ENCODE measurements around the gene CLIC3.

The CLIC3 gene

GRCh38 chr9:136963341-136963740 is 33.0 kb downstream of the CLIC3 start:
- Histone ChIP-seq H3K9ac (ENCODE audit: low read length) (no peak overlapping the region), H3K79me2 (ENCODE audit: insufficient read depth, low read length) (no peaks in the 10 kb centered on the region), H3K9me2 (ENCODE audit: low read depth, low read length) (no peaks in the 10 kb centered on the region), H2AFZ (ENCODE audit: low read length) (no peak overlapping the region), H3K36me3 (ENCODE audit: insufficient read depth, low read length) (no peaks in the 10 kb centered on the region), H3K4me2 (ENCODE audit: low read length) (no peak overlapping the region), H3F3A (ENCODE audit: insufficient read depth, low read length) (no peaks in the 10 kb centered on the region), H3K4me3 (ENCODE audit: low read depth, low read length, poor library complexity, severe bottlenecking) (no peak overlapping the region), H4K20me1 (ENCODE audit: insufficient read depth, low read length) (no peaks in the 10 kb centered on the region), H3K9me3 (ENCODE audit: low read length) (no peaks in the 10 kb centered on the region), H3K27ac (ENCODE audit: low read depth, low read length, poor library complexity, severe bottlenecking) (no peak overlapping the region), H3K4me1 (ENCODE audit: insufficient read depth, low read length, severe bottlenecking) (peaks cover 5% of the 10 kb centered on the region), H3K27me3 (ENCODE audit: insufficient read depth, low read length) (peaks cover 19% of the 10 kb centered on the region; the same call in 1 of the 2 replicates)
- TF ChIP-seq, protein P1, sequence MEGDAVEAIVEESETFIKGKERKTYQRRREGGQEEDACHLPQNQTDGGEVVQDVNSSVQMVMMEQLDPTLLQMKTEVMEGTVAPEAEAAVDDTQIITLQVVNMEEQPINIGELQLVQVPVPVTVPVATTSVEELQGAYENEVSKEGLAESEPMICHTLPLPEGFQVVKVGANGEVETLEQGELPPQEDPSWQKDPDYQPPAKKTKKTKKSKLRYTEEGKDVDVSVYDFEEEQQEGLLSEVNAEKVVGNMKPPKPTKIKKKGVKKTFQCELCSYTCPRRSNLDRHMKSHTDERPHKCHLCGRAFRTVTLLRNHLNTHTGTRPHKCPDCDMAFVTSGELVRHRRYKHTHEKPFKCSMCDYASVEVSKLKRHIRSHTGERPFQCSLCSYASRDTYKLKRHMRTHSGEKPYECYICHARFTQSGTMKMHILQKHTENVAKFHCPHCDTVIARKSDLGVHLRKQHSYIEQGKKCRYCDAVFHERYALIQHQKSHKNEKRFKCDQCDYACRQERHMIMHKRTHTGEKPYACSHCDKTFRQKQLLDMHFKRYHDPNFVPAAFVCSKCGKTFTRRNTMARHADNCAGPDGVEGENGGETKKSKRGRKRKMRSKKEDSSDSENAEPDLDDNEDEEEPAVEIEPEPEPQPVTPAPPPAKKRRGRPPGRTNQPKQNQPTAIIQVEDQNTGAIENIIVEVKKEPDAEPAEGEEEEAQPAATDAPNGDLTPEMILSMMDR (IDR thresholded peaks at IDR 0.05; ENCODE audit: low read length), result no peak
- TF ChIP-seq EZH2 (IDR thresholded peaks at IDR 0.05; ENCODE audit: borderline replicate concordance, low read length), result no peak

DNA sequence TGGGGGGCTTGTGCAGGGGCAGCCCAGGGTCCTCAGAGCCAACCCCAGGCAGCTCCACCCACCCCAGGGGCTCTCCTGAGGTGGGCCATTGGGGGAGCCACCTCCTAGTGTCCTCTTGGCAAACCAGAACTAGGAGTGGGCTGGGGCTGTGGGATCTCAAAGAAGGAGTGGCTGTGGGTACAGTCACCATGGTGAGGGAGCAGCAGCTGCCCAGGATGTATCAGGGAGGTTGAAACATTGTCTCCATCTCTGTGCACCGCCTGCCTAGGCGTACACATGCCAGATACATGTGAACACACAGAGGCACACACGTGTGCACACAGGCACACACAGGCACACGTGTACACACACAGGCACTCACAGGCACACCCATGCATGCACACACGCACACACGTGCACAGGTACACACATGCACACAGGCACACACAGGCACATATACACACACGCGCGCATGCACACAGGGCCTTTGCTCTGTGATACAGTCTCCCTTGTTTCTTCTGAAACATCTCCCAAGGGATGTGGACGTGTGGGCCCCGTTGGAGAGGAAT is 33.6 kb downstream of the CLIC3 start:
- no peak for TF ChIP-seq EZH2 (IDR thresholded peaks at IDR 0.05; ENCODE audit: borderline replicate concordance, low read length)
- TF ChIP-seq, protein P1 (IDR thresholded peaks at IDR 0.05; ENCODE audit: low read length), result no peak
- no peaks in the 10 kb centered on the region for H3K79me2 ChIP-seq (ENCODE audit: insufficient read depth, low read length)
- no peaks in the 10 kb centered on the region for H3F3A ChIP-seq (ENCODE audit: insufficient read depth, low read length)
- no peak overlapping the region for H3K27ac ChIP-seq (ENCODE audit: low read depth, low read length, poor library complexity, severe bottlenecking)
- peaks cover 5% of the 10 kb centered on the region for H3K4me1 ChIP-seq (ENCODE audit: insufficient read depth, low read length, severe bottlenecking)
- H3K4me3 ChIP-seq (ENCODE audit: low read depth, low read length, poor library complexity, severe bottlenecking), result no peak overlapping the region
- no peaks in the 10 kb centered on the region for H3K9me3 ChIP-seq (ENCODE audit: low read length)
- peaks cover 24% of the 10 kb centered on the region; the same call in 1 of the 2 replicates for H3K27me3 ChIP-seq (ENCODE audit: insufficient read depth, low read length)
- H3K9ac ChIP-seq (ENCODE audit: low read length), result no peak overlapping the region
- no peaks in the 10 kb centered on the region for H4K20me1 ChIP-seq (ENCODE audit: insufficient read depth, low read length)
- no peak overlapping the region for H2AFZ ChIP-seq (ENCODE audit: low read length)
- no peaks in the 10 kb centered on the region for H3K36me3 ChIP-seq (ENCODE audit: insufficient read depth, low read length)
- H3K9me2 ChIP-seq (ENCODE audit: low read depth, low read length), result no peaks in the 10 kb centered on the region
- H3K4me2 ChIP-seq (ENCODE audit: low read length), result no peak overlapping the region

DNA sequence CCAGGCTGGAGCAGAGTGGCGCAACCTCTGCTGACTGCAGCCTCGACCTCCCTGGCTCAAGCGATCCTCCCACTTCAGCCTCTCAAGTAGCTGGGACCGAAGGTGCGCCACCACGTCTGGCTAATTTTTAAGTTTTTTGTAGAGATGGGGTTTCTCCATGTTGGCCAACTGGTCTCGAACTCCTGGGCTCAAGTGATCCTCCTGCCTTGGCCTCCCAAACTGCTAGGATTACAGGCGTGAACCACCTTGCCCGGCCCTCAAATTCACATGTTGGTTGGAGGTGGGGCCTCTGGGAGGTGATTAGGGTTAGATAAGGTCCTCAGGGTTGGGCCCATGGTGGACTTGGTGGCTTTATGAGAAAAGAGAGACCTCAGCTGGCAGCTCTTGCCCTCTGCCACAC is 34.2 kb downstream of the CLIC3 start:
- no peaks in the 10 kb centered on the region for H3K79me2 ChIP-seq (ENCODE audit: insufficient read depth, low read length)
- TF ChIP-seq EZH2 (IDR thresholded peaks at IDR 0.05; ENCODE audit: borderline replicate concordance, low read length), result no peak
- TF ChIP-seq, protein P1 (IDR thresholded peaks at IDR 0.05; ENCODE audit: low read length), result no peak
- H3K4me3 ChIP-seq (ENCODE audit: low read depth, low read length, poor library complexity, severe bottlenecking), result no peak overlapping the region
- no peaks in the 10 kb centered on the region for H3K9me2 ChIP-seq (ENCODE audit: low read depth, low read length)
- peaks cover 5% of the 10 kb centered on the region for H3K4me1 ChIP-seq (ENCODE audit: insufficient read depth, low read length, severe bottlenecking)
- no peaks in the 10 kb centered on the region for H3K9me3 ChIP-seq (ENCODE audit: low read length)
- H3K27me3 ChIP-seq (ENCODE audit: insufficient read depth, low read length), result peaks cover 24% of the 10 kb centered on the region; the same call in 1 of the 2 replicates
- H3F3A ChIP-seq (ENCODE audit: insufficient read depth, low read length), result no peaks in the 10 kb centered on the region
- H2AFZ ChIP-seq (ENCODE audit: low read length), result no peak overlapping the region
- no peaks in the 10 kb centered on the region for H3K36me3 ChIP-seq (ENCODE audit: insufficient read depth, low read length)
- H3K4me2 ChIP-seq (ENCODE audit: low read length), result no peak overlapping the region
- H3K27ac ChIP-seq (ENCODE audit: low read depth, low read length, poor library complexity, severe bottlenecking), result no peak overlapping the region
- H4K20me1 ChIP-seq (ENCODE audit: insufficient read depth, low read length), result no peaks in the 10 kb centered on the region
- no peak overlapping the region for H3K9ac ChIP-seq (ENCODE audit: low read length)
